ES-I3 (cell line): Measurements from ENCODE around the gene ZDHHC1.

ENCODE experiments used
- H3K36me3 ChIP-seq: 2 replicates; pipeline ENCODE4 v1.6.1; 2013; ENCODE audit warnings: mild to moderate bottlenecking, low read length, control low read depth, moderate library complexity; ENCODE audit not compliant: insufficient read depth
- H3K4me1 ChIP-seq: 2 replicates; pipeline ENCODE4 v1.6.1; 2013; ENCODE audit warnings: mild to moderate bottlenecking, control low read depth, low read length; ENCODE audit not compliant: insufficient read depth
- H3K9ac ChIP-seq: 2 replicates; pipeline ENCODE4 v1.6.1; 2013; ENCODE audit warnings: low read depth, mild to moderate bottlenecking, low read length, moderate library complexity
- H3K9me3 ChIP-seq: 2 replicates; pipeline ENCODE4 v1.6.1; 2013; ENCODE audit warnings: mild to moderate bottlenecking, low read length, moderate library complexity; ENCODE audit not compliant: control insufficient read depth, insufficient read depth

ZDHHC1 gene

GRCh38 chr16:67415872-67416793, at the start of gene ZDHHC1:
Gene ZDHHC1 (minus strand): TSS chr16:67416477. CDS start chr16:67407775, 8,702 bp downstream.
- no peaks in the 10 kb centered on the region for H3K9me3 ChIP-seq
- peaks cover 9% of the 10 kb centered on the region for H3K4me1 ChIP-seq
- no peaks in the 10 kb centered on the region for H3K36me3 ChIP-seq
- peak within 1 kb of the TSS; percentile 74 for H3K9ac ChIP-seq

- peaks cover 5% of the 10 kb centered on the region for H3K4me1 ChIP-seq
- no peaks in the 10 kb centered on the region for H3K9me3 ChIP-seq
- no peaks in the 10 kb centered on the region for H3K36me3 ChIP-seq
- H3K9ac ChIP-seq = no peak overlapping the region
These were observed 48.3 kb upstream of the ZDHHC1 start for GRCh38 chr16:67464565-67464964.

- Histone ChIP-seq H3K9me3 (no peaks in the 10 kb centered on the region), H3K9ac (no peak overlapping the region), H3K4me1 (peaks cover 5% of the 10 kb centered on the region), H3K36me3 (no peaks in the 10 kb centered on the region)
These were observed 47.4 kb upstream of the ZDHHC1 start for GRCh38 chr16:67463691-67464090.

GRCh38 chr16:67463059-67463458, 46.8 kb upstream of the ZDHHC1 start:
- H3K9me3 ChIP-seq = no peaks in the 10 kb centered on the region
- peaks cover 5% of the 10 kb centered on the region for H3K4me1 ChIP-seq
- no peak overlapping the region for H3K9ac ChIP-seq
- no peaks in the 10 kb centered on the region for H3K36me3 ChIP-seq

GRCh38 chr16:67462279-67462655, 46.0 kb upstream of the ZDHHC1 start:
- no peaks in the 10 kb centered on the region for H3K36me3 ChIP-seq
- no peak overlapping the region for H3K9ac ChIP-seq
- H3K9me3 ChIP-seq = no peaks in the 10 kb centered on the region
- H3K4me1 ChIP-seq = peaks cover 5% of the 10 kb centered on the region

GRCh38 chr16:67461600-67462278, 45.5 kb upstream of the ZDHHC1 start:
- Histone ChIP-seq H3K4me1 (peaks cover 5% of the 10 kb centered on the region), H3K9me3 (no peaks in the 10 kb centered on the region), H3K36me3 (no peaks in the 10 kb centered on the region), H3K9ac (no peak overlapping the region)

- Histone ChIP-seq H3K4me1 (peaks cover 5% of the 10 kb centered on the region), H3K36me3 (no peaks in the 10 kb centered on the region), H3K9ac (no peak overlapping the region), H3K9me3 (no peaks in the 10 kb centered on the region)
These were observed 44.7 kb upstream of the ZDHHC1 start for GRCh38 chr16:67460961-67461360.

- H3K9me3 ChIP-seq = no peaks in the 10 kb centered on the region
- no peak overlapping the region for H3K9ac ChIP-seq
- no peaks in the 10 kb centered on the region; the same call in 1 of the 2 replicates for H3K4me1 ChIP-seq
- H3K36me3 ChIP-seq = no peaks in the 10 kb centered on the region
These were observed 43.9 kb upstream of the ZDHHC1 start for GRCh38 chr16:67460168-67460567.

- no peaks in the 10 kb centered on the region for H3K9me3 ChIP-seq
These were observed 43.5 kb upstream of the ZDHHC1 start for GRCh38 chr16:67459861-67460150.

GRCh38 chr16:67459066-67459860, 43.0 kb upstream of the ZDHHC1 start:
- Histone ChIP-seq H3K9ac (no peak overlapping the region), H3K4me1 (no peaks in the 10 kb centered on the region; the same call in 1 of the 2 replicates), H3K36me3 (no peaks in the 10 kb centered on the region), H3K9me3 (no peaks in the 10 kb centered on the region)

More at GRCh38 chr16:67459861-67460150, 43.5 kb upstream of the ZDHHC1 start:
- no peaks in the 10 kb centered on the region; the same call in 1 of the 2 replicates for H3K4me1 ChIP-seq
- no peaks in the 10 kb centered on the region for H3K36me3 ChIP-seq
- H3K9ac ChIP-seq = no peak overlapping the region

- Histone ChIP-seq H3K4me1 (no peaks in the 10 kb centered on the region; the same call in 1 of the 2 replicates), H3K9ac (no peak overlapping the region), H3K9me3 (no peaks in the 10 kb centered on the region), H3K36me3 (no peaks in the 10 kb centered on the region)
These were observed 41.9 kb upstream of the ZDHHC1 start for GRCh38 chr16:67458121-67458641.

- Histone ChIP-seq H3K4me1 (no peaks in the 10 kb centered on the region; the same call in 1 of the 2 replicates), H3K36me3 (no peaks in the 10 kb centered on the region), H3K9me3 (no peaks in the 10 kb centered on the region), H3K9ac (no peak overlapping the region)
These were observed 41.3 kb upstream of the ZDHHC1 start for GRCh38 chr16:67457611-67458010.

- Histone ChIP-seq H3K36me3 (no peaks in the 10 kb centered on the region), H3K9ac (no peak overlapping the region)
These were observed 40.3 kb upstream of the ZDHHC1 start for GRCh38 chr16:67456391-67457081.

GRCh38 chr16:67454852-67455251, 38.6 kb upstream of the ZDHHC1 start:
- Histone ChIP-seq H3K36me3 (no peaks in the 10 kb centered on the region), H3K4me1 (no peaks in the 10 kb centered on the region; the same call in 1 of the 2 replicates), H3K9ac (no peak overlapping the region), H3K9me3 (no peaks in the 10 kb centered on the region)

More at GRCh38 chr16:67456391-67457081, 40.3 kb upstream of the ZDHHC1 start:
- Histone ChIP-seq H3K4me1 (no peaks in the 10 kb centered on the region; the same call in 1 of the 2 replicates), H3K9me3 (no peaks in the 10 kb centered on the region)
